ENCODE results near the gene ABI2. TPM values are rescaled to one million over a fixed set of nuclear protein-coding genes. Genes with fewer than 3 reads are reported as not detected.

ABI2 gene
- total RNA-seq = 13.9 and 15.3 TPM in 2 replicates

DNA sequence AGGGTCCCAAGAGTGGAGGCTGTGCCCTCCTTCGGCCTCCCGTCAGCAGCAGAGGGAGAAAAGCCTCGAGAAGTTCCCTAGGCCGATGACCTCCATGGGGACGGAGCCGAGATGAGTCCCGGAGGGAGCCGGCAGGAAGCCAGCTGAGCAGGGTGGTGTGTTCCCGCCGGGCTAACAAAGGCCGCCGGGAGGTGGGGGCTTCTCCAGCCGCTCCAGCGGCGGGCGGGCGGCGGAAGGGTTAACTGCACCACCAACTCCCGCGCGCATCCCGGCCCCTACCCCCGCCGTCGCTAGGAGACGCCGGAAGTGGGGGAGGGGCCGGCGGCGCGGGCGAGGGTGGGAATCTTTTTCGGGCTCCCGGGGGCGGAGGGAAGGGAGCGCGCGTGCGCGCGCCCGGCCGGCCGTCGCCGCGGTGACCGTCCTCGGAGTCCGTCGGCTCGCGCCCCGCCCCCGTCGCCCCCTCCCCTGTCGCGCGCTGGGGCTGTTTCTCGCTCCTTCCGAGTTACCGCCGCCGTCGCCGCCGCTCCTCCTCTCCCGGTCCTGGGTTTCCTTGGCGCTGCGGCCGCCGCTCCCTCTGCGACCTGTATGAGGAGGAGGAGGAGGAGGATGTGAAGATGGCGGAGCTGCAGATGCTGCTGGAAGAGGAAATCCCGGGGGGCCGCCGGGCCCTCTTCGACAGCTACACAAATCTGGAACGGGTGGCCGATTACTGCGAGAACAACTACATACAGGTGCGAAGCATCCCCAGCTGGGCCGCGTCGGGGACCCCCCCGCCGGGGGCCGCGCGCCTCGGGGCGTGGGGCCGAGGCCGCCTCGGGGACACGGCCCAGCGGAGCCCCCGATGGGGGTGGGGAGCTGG is at the start of gene ABI2:
ABI2 (plus strand) TSS at position 494 of the 859 bp plus-strand sequence; CDS start at position 615, 121 bp downstream.

Other genes with a start within 250 kb of the ABI2 start
- gene CYP20A1, start 89.4 kb upstream of the ABI2 start, total RNA-seq = 8.6 and 14.4 TPM in 2 replicates
- gene RAPH1, start 206.9 kb downstream of the ABI2 start, total RNA-seq = 13.0 and 20.0 TPM in 2 replicates